B cell (primary cell): ENCODE results near the gene TRHDE. TPM values are rescaled to one million over a fixed set of nuclear protein-coding genes. Genes with fewer than 3 reads are reported as not detected.

Experiments used
- ATAC-seq: fragments of 200-7000 bp; cut with Tn5 transposase; one replicate; pipeline ENCODE4 v1.10.0; 2021; ENCODE audit warnings: low read depth, mild to moderate bottlenecking, moderate number of reproducible peaks, moderate library complexity
- CTCF ChIA-PET: fragments of 350-600 bp; sonication (Branson Sonifier 250); formaldehyde crosslinking; loops from one replicate; lab custom pipeline; 2021; ENCODE audit warnings: antibody characterized with exemption, inconsistent platforms; lab: Charles Lee
- POLR2A ChIA-PET: fragments of 350-600 bp; sonication (Branson Sonifier 250); formaldehyde crosslinking; loops from one replicate; lab custom pipeline; 2021; ENCODE audit warnings: antibody characterized with exemption; lab: Charles Lee
- DNase-seq: peaks from one replicate; pipeline ENCODE4 v3.0.0; 2013
- H2AFZ ChIP-seq: 2 replicates; pipeline ENCODE4 v1.6.1; 2012; ENCODE audit warnings: mild to moderate bottlenecking, low read depth, low read length; ENCODE audit not compliant: insufficient read depth, poor library complexity, severe bottlenecking
- H3K27ac ChIP-seq, 2 donors: 1 replicate in 1 of 2; 2 replicates in 1 of 2; pipeline ENCODE4 v1.5.1; 2012 to 2013; ENCODE audit warnings: low read length in 2 of 2, mild to moderate bottlenecking in 2 of 2, moderate library complexity in 1 of 2
- H3K27me3 ChIP-seq, 4 experiments: fragments of 200-600 bp in 1 of 4; sonication (generic) in 1 of 4; replicated peaks in 1 of 4; 1 replicate in 2 of 4; 2 replicates in 2 of 4; pipeline versions ENCODE4 v1.6.1 to v1.7.0; 2013 to 2016; ENCODE audit warnings: low read length in 3 of 4, mild to moderate bottlenecking in 2 of 4, mixed read lengths in 1 of 4, moderate library complexity in 1 of 4; ENCODE audit not compliant: insufficient read depth in 4 of 4, control insufficient read depth in 3 of 4; ENCODE audit errors: control extremely low read depth in 1 of 4
- H3K36me3 ChIP-seq, 2 experiments: replicated peaks in 1 of 2; 1 replicate in 1 of 2; 2 replicates in 1 of 2; pipeline versions ENCODE4 v1.6.1 to v1.7.1; 2013; ENCODE audit warnings: low read length in 1 of 2; ENCODE audit not compliant: insufficient read depth in 2 of 2, control insufficient read depth in 1 of 2; ENCODE audit errors: control extremely low read depth in 1 of 2, extremely low read depth in 1 of 2
- H3K4me1 ChIP-seq, 2 donors: fragments of 200-600 bp in 1 of 2; sonication (generic) in 1 of 2; 1 replicate in 1 of 2; 2 replicates in 1 of 2; pipeline versions ENCODE4 v1.5.1 to v1.6.1; 2013 to 2017; ENCODE audit warnings: low read length in 2 of 2; ENCODE audit not compliant: control insufficient read depth in 2 of 2, insufficient read depth in 2 of 2
- H3K4me2 ChIP-seq: replicated peaks from 2 replicates; pipeline ENCODE3; 2012; ENCODE audit warnings: mild to moderate bottlenecking, low read depth, low read length; ENCODE audit not compliant: poor library complexity, severe bottlenecking
- H3K4me3 ChIP-seq, 5 experiments: fragments of 200-600 bp in 1 of 5; sonication (generic) in 1 of 5; 1 replicate in 3 of 5; 2 replicates in 2 of 5; pipeline versions ENCODE4 v1.5.1 to v1.7.0; 2011 to 2016; ENCODE audit warnings: low read length in 4 of 5, mild to moderate bottlenecking in 4 of 5, low read depth in 2 of 5, control low read depth in 1 of 5, moderate library complexity in 1 of 5; ENCODE audit not compliant: insufficient read depth in 1 of 5; ENCODE audit errors: control extremely low read depth in 1 of 5, extremely low read depth in 1 of 5
- H3K79me2 ChIP-seq: fragments of 200-600 bp; sonication (generic); one replicate; pipeline ENCODE4 v1.6.0; 2016; ENCODE audit warnings: low read length; ENCODE audit not compliant: control insufficient read depth, insufficient read depth
- H3K9ac ChIP-seq: fragments of 200-600 bp; sonication (generic); 2 replicates; pipeline ENCODE4 v1.6.1; 2017; ENCODE audit warnings: mild to moderate bottlenecking, low read length, moderate library complexity
- H3K9me3 ChIP-seq, 3 donors: one replicate each; pipeline versions ENCODE4 v1.6.1 to v1.7.1; 2013; ENCODE audit warnings: low read length in 2 of 3; ENCODE audit not compliant: control insufficient read depth in 2 of 3, insufficient read depth in 1 of 3; ENCODE audit errors: control extremely low read depth in 1 of 3
- H4K20me1 ChIP-seq: 2 replicates; pipeline ENCODE4 v1.6.0; 2012; ENCODE audit warnings: mild to moderate bottlenecking, low read length; ENCODE audit not compliant: insufficient read depth, control insufficient read depth, poor library complexity, severe bottlenecking
- H3K27ac Mint-ChIP-seq: one replicate; pipeline ENCODE4 v1.8.0; 2021; ENCODE audit warnings: mixed read lengths
- H3K27me3 Mint-ChIP-seq: one replicate; pipeline ENCODE4 v1.8.0; 2021; ENCODE audit warnings: mixed read lengths
- H3K4me1 Mint-ChIP-seq: one replicate; pipeline ENCODE4 v1.8.0; 2021; ENCODE audit warnings: mixed read lengths
- H3K4me3 Mint-ChIP-seq: one replicate; pipeline ENCODE4 v1.8.0; 2021; ENCODE audit warnings: mixed read lengths
- H3K9me3 Mint-ChIP-seq: one replicate; pipeline ENCODE4 v1.8.0; 2022; ENCODE audit warnings: mixed read lengths; ENCODE audit not compliant: insufficient read depth
- EZH2 ChIP-seq: IDR thresholded peaks from 2 replicates; pipeline ENCODE4 v1.6.1; 2012; ENCODE audit warnings: borderline replicate concordance, low read depth, mild to moderate bottlenecking, moderate library complexity, low read length; ENCODE audit not compliant: insufficient read depth, poor library complexity, severe bottlenecking
- WGBS: methylation state at CpG from one replicate; pipeline ENCODE4 v1.1.5; 2013; ENCODE audit warnings: missing lambda C conversion rate; ENCODE audit not compliant: insufficient coverage; 5-methylcytosine and 5-hydroxymethylcytosine counted together
- intact Hi-C: fragments of 100-400 bp; cut with micrococcal nuclease; formaldehyde crosslinking; loops from one replicate; pipeline ENCODE4 v1.10.0; 2022
- polyA plus RNA-seq: library from polyadenylated mRNA; depleted of rRNA; stranded (reverse); fragments of >200 nt; gene quantifications from 2 replicates; pipeline ENCODE4 v1.2.3, GENCODE V29; 2012
- total RNA-seq, 2 donors: library from RNA; stranded (reverse); fragments of 120-200 nt in 1 of 2; gene quantifications; 1 replicate in 1 of 2; 2 replicates in 1 of 2; pipeline versions ENCODE4 v1.2.3 to v1.2.4, GENCODE V29; 2013 to 2022
- TF ChIP-seq, protein P1 (sequence below): fragments of 200-600 bp; IDR thresholded peaks from one replicate; pipeline ENCODE4 v1.8.0; 2022; ENCODE audit warnings: antibody characterized with exemption, mild to moderate bottlenecking

TRHDE gene
- total and polyA plus RNA-seq, 2 donors (not counting 1 experiment from before 2014, with no cell fraction given): not detected

DNA sequence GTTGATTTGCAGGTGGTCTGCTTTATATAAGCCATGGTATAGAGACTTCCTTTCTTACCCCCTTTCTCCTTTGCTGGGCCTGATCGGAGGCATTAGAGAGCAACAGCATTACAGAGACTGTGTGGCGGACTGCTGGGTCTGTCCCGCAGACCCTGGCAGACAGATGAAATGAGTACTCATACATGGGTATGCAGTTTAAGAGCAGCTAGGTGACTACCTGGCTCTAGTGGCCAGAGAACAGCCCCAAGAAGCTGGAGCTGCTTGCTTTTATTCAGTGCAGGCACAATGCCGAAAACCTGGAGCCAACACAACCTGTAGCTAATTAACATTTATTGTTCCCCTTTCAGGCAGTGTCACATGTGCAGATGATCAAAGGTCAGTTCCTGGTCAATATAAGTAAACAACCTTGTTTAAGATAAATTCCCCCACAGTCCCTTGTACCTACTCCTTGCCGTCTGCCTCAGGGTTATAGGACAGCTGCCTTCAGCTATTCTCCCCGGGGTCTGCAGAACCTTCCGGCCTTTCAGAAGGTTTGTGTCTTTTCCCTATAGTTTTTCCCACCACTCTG lies 160.0 kb downstream of the TRHDE start:
- no peaks in the 10 kb centered on the region for H3K4me1 Mint-ChIP-seq

GRCh38 chr12:72433298-72433697 lies 161.1 kb downstream of the TRHDE start:
- 80% methylated on average over 1 of the region's 1 CpG for whole genome bisulfite sequencing

More for the DNA sequence above, 160.0 kb downstream of the TRHDE start:
- H3K9ac ChIP-seq: no peak overlapping the region
- H4K20me1 ChIP-seq: no peaks in the 10 kb centered on the region
- H3K9me3 Mint-ChIP-seq: no peaks in the 10 kb centered on the region
- H3K4me3 Mint-ChIP-seq: no peak overlapping the region
- no peak overlapping the region for H3K27ac Mint-ChIP-seq
- no peak for ATAC-seq
- ChIA-PET POLR2A (no interaction called here), CTCF (no interaction called here)
- no peak overlapping the region for H3K4me3 ChIP-seq
- no peaks in the 10 kb centered on the region for H3K36me3 ChIP-seq
- no peak for DNase-seq
- intact Hi-C loops: no loop called here
- TF ChIP-seq, protein P1, sequence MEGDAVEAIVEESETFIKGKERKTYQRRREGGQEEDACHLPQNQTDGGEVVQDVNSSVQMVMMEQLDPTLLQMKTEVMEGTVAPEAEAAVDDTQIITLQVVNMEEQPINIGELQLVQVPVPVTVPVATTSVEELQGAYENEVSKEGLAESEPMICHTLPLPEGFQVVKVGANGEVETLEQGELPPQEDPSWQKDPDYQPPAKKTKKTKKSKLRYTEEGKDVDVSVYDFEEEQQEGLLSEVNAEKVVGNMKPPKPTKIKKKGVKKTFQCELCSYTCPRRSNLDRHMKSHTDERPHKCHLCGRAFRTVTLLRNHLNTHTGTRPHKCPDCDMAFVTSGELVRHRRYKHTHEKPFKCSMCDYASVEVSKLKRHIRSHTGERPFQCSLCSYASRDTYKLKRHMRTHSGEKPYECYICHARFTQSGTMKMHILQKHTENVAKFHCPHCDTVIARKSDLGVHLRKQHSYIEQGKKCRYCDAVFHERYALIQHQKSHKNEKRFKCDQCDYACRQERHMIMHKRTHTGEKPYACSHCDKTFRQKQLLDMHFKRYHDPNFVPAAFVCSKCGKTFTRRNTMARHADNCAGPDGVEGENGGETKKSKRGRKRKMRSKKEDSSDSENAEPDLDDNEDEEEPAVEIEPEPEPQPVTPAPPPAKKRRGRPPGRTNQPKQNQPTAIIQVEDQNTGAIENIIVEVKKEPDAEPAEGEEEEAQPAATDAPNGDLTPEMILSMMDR: no peak
- no peak for TF ChIP-seq EZH2
- H3K27me3 Mint-ChIP-seq: no peaks in the 10 kb centered on the region
- H2AFZ ChIP-seq: no peak overlapping the region
- WGBS: 90% methylated on average over 4 of the region's 7 CpGs
- H3K9me3 ChIP-seq: no peaks in the 10 kb centered on the region
- no peaks in the 10 kb centered on the region for H3K79me2 ChIP-seq
- H3K4me1 ChIP-seq: no peaks in the 10 kb centered on the region
- no peak overlapping the region for H3K4me2 ChIP-seq
- no peak overlapping the region for H3K27ac ChIP-seq
- H3K27me3 ChIP-seq: no peaks in the 10 kb centered on the region

More at GRCh38 chr12:72433298-72433697, 161.1 kb downstream of the TRHDE start:
- no peak overlapping the region for H3K4me3 ChIP-seq
- no peaks in the 10 kb centered on the region for H3K9me3 ChIP-seq
- CTCF ChIA-PET: no interaction called here
- no peak overlapping the region for H3K27ac ChIP-seq
- POLR2A ChIA-PET: no interaction called here
- H3K79me2 ChIP-seq: no peaks in the 10 kb centered on the region
- H3K4me1 Mint-ChIP-seq: no peaks in the 10 kb centered on the region
- H2AFZ ChIP-seq: no peak overlapping the region
- H3K27ac Mint-ChIP-seq: no peak overlapping the region
- no peaks in the 10 kb centered on the region for H4K20me1 ChIP-seq
- TF ChIP-seq EZH2: no peak
- TF ChIP-seq, protein P1: no peak
- no peaks in the 10 kb centered on the region for H3K36me3 ChIP-seq
- DNase-seq (no peak), ATAC-seq (no peak)
- no peak overlapping the region for H3K9ac ChIP-seq
- H3K4me1 ChIP-seq: no peaks in the 10 kb centered on the region
- no peak overlapping the region for H3K4me2 ChIP-seq
- intact Hi-C loops: no loop called here
- no peaks in the 10 kb centered on the region for H3K27me3 ChIP-seq
- H3K9me3 Mint-ChIP-seq: peaks cover 3% of the 10 kb centered on the region
- H3K4me3 Mint-ChIP-seq: no peak overlapping the region
- H3K27me3 Mint-ChIP-seq: no peaks in the 10 kb centered on the region
